HepG2 (cell line): ENCODE data around the gene HERC5. TPM values are rescaled to one million over a fixed set of nuclear protein-coding genes. Genes with fewer than 3 reads are reported as not detected.

Source experiments
- ARNT ChIP-seq: fragments of 450-650 bp; IDR thresholded peaks from 2 replicates; pipeline ENCODE4 v1.6.1; 2017
- CHCHD3 ChIP-seq: sonication (generic); formaldehyde crosslinking; IDR thresholded peaks from 2 replicates; pipeline ENCODE4 v1.8.0; 2022; ENCODE audit warnings: mild to moderate bottlenecking, missing genetic modification reagents, moderate library complexity
- EEA1 ChIP-seq: sonication (generic); formaldehyde crosslinking; IDR thresholded peaks from 2 replicates; pipeline ENCODE4 v1.5.1; 2020; ENCODE audit warnings: mild to moderate bottlenecking, missing genetic modification reagents, borderline replicate concordance
- GTF2F1 ChIP-seq: fragments of 150-350 bp; IDR thresholded peaks from 2 replicates; pipeline ENCODE4 v1.6.1; 2014; ENCODE audit warnings: low read length
- KLF11 ChIP-seq: IDR thresholded peaks from 2 replicates; pipeline ENCODE4 v1.6.1; 2016; ENCODE audit warnings: missing compliant biosample characterization
- POLR2A ChIP-seq, 2 experiments: IDR thresholded peaks; 2 replicates each; pipeline ENCODE4 v1.6.1; 2011; ENCODE audit warnings: low read depth in 2 of 2, low read length in 2 of 2, mild to moderate bottlenecking in 1 of 2, moderate library complexity in 1 of 2; ENCODE audit not compliant: insufficient read depth in 1 of 2
- POLR2G ChIP-seq: fragments of 200-400 bp; formaldehyde crosslinking; IDR thresholded peaks from 2 replicates; pipeline ENCODE4 v1.6.1; 2018; ENCODE audit warnings: mild to moderate bottlenecking, low read depth, low read length, moderate library complexity
- RBFOX2 ChIP-seq: fragments of 200-400 bp; formaldehyde crosslinking; IDR thresholded peaks from 2 replicates; pipeline ENCODE4 v1.6.1; 2017; ENCODE audit warnings: low read depth, mild to moderate bottlenecking, low read length
- REPIN1 ChIP-seq: sonication (generic); formaldehyde crosslinking; IDR thresholded peaks from 2 replicates; pipeline ENCODE4 v1.8.0; 2022; ENCODE audit warnings: missing genetic modification reagents, low read depth, mild to moderate bottlenecking, borderline replicate concordance
- RFXANK ChIP-seq: IDR thresholded peaks from 2 replicates; pipeline ENCODE4 v1.6.1; 2016
- SYNCRIP ChIP-seq: fragments of 200-400 bp; formaldehyde crosslinking; IDR thresholded peaks from 2 replicates; pipeline ENCODE4 v1.6.1; 2018; ENCODE audit warnings: mild to moderate bottlenecking, low read depth, low read length; ENCODE audit not compliant: insufficient read depth
- TOPORS ChIP-seq: sonication (generic); formaldehyde crosslinking; IDR thresholded peaks from 2 replicates; pipeline ENCODE4 v1.8.0; 2023; ENCODE audit warnings: mild to moderate bottlenecking, missing genetic modification reagents
- ZEB1 ChIP-seq: IDR thresholded peaks from 2 replicates; pipeline ENCODE4 v1.6.1; 2012; ENCODE audit warnings: mild to moderate bottlenecking, low read depth, inconsistent platforms; ENCODE audit not compliant: insufficient replicate concordance
- ZNF292 ChIP-seq: sonication (generic); formaldehyde crosslinking; IDR thresholded peaks from 2 replicates; pipeline ENCODE4 v1.8.1; 2022; ENCODE audit warnings: mild to moderate bottlenecking, low read depth, missing genetic modification reagents, borderline replicate concordance
- ZNF350 ChIP-seq: sonication (generic); formaldehyde crosslinking; IDR thresholded peaks from 2 replicates; pipeline ENCODE4 v1.4.0; 2020; ENCODE audit warnings: mild to moderate bottlenecking, low read depth, missing genetic modification reagents, borderline replicate concordance
- ZNF543 ChIP-seq: sonication (generic); formaldehyde crosslinking; IDR thresholded peaks from 2 replicates; pipeline ENCODE4 v1.4.0; 2020; ENCODE audit warnings: mild to moderate bottlenecking, missing genetic modification reagents
- polyA plus RNA-seq, 8 experiments: library from polyadenylated mRNA; depleted of rRNA in 3 of 8; stranded (reverse) in 7 of 8; unstranded in 1 of 8; fragments of >200 nt; fragmentation: Illumina TruSeq in 4 of 8; extraction: Trizol in 4 of 8; gene quantifications; 2 replicates each; pipeline versions ENCODE4 v1.2.1 to v1.2.3, GENCODE V29; 2011 to 2016; ENCODE audit warnings: low read depth in 4 of 8, missing spikeins in 1 of 8, mixed read lengths in 1 of 8; ENCODE audit not compliant: insufficient read depth in 1 of 8
- total RNA-seq, 5 experiments: library from RNA; depleted of rRNA; stranded (reverse); fragments of >200 nt; fragmentation: Illumina TruSeq; extraction: Trizol; gene quantifications; 2 replicates each; pipeline ENCODE4 v1.2.3, GENCODE V29; 2016; ENCODE audit warnings: low read depth in 1 of 5
- TF ChIP-seq, protein P1 (sequence below), 2 experiments: fragments of 450-650 bp in 1 of 2; sonication (generic) in 1 of 2; formaldehyde crosslinking; IDR thresholded peaks; 2 replicates each; pipeline versions ENCODE4 v1.5.0 to v1.8.0; 2020 to 2022; ENCODE audit warnings: mild to moderate bottlenecking in 1 of 2, missing genetic modification reagents in 1 of 2
- TF ChIP-seq, protein P2 (sequence below): sonication (generic); formaldehyde crosslinking; IDR thresholded peaks from 2 replicates; pipeline ENCODE4 v1.4.0; 2020; ENCODE audit warnings: mild to moderate bottlenecking, missing genetic modification reagents
- TF ChIP-seq, protein P3 (sequence below): sonication (generic); formaldehyde crosslinking; IDR thresholded peaks from 2 replicates; pipeline ENCODE4 v1.4.0; 2020; ENCODE audit warnings: missing genetic modification reagents

Gene HERC5
- total and polyA plus RNA-seq, 2 of the 13 experiments (the other 11 are each of a cell fraction or from before 2014, with no cell fraction given) = 0.13 to 0.33 TPM

DNA sequence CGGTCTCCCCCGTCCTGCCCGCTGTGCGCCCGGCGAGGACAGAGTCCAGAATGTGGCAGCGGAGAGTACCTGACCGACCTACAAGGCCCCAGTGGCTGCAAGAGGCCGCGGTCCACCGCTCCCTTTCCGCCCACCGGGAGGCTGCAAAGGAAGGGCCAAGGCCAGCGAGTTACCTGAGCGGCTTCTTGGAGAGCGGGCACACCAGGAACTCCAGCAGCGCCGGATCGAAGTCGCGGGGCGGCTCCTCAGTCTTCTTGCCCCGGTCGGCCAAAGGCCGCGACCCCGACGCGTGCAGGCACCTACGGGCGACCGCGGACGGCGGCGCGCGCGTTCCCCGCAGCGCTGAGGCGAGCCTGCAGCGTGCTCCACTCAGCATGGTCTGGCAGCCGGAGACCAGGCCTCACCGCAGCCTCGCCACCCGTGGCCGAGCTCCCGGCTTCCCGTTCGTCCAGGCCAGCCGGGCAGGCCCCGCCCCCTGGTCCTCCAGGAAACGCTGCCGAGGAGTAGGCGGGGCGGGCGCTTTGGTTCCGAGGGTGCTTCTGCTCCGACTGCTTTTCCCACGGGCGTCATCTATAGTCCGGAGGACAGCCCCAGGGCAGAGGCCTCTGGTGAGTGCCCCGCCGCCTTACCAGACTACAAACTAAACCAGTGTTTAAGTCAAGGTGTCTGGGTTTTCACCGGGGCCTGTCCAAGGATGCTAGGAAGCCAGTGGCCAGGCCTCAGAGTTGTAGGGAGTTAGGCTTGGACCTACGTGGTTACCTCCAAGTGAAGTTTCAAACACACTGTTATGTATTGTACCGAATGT, 66.6 kb downstream of the HERC5 start, which contains the start of gene PYURF (continued):
- TF ChIP-seq, protein P1, sequence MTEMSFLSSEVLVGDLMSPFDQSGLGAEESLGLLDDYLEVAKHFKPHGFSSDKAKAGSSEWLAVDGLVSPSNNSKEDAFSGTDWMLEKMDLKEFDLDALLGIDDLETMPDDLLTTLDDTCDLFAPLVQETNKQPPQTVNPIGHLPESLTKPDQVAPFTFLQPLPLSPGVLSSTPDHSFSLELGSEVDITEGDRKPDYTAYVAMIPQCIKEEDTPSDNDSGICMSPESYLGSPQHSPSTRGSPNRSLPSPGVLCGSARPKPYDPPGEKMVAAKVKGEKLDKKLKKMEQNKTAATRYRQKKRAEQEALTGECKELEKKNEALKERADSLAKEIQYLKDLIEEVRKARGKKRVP (CRISPR knock-in tag; IDR thresholded peaks at IDR 0.05) = peak in 1 of 2 experiments; percentile 77; a peak in 1 of 4 replicates
- TF ChIP-seq GTF2F1 (no peak), KLF11 (CRISPR knock-in tag) (peak; percentile 52; the same call in 1 of the 2 replicates), ZEB1 (no peak), RBFOX2 (peak; percentile 99), ZNF543 (CRISPR knock-in tag) (no peak; the same call in 1 of the 2 replicates), CHCHD3 (CRISPR knock-in tag) (peak; percentile 85; the same call in 1 of the 2 replicates), RFXANK (0 out of 2 replicates have a peak, but pooled peaks have one; percentile 26), SYNCRIP (no peak), REPIN1 (peak; percentile 87), POLR2G (peak; percentile 96), ARNT (no peak), ZNF350 (CRISPR knock-in tag) (peak; percentile 77), POLR2A (IDR thresholded peaks at IDR 0.05; ENCODE audit: insufficient read depth in 1 of 2, low read depth in 2 of 2, low read length in 2 of 2) (peak; percentile 87 to 95), ZNF292 (no peak), TOPORS (CRISPR knock-in tag) (peak; percentile 37; the same call in 1 of the 2 replicates), EEA1 (CRISPR knock-in tag) (peak; percentile 92)
- TF ChIP-seq, protein P2, sequence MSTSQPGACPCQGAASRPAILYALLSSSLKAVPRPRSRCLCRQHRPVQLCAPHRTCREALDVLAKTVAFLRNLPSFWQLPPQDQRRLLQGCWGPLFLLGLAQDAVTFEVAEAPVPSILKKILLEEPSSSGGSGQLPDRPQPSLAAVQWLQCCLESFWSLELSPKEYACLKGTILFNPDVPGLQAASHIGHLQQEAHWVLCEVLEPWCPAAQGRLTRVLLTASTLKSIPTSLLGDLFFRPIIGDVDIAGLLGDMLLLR (CRISPR knock-in tag) = no peak; the same call in none of the 2 replicates
- TF ChIP-seq, protein P3, sequence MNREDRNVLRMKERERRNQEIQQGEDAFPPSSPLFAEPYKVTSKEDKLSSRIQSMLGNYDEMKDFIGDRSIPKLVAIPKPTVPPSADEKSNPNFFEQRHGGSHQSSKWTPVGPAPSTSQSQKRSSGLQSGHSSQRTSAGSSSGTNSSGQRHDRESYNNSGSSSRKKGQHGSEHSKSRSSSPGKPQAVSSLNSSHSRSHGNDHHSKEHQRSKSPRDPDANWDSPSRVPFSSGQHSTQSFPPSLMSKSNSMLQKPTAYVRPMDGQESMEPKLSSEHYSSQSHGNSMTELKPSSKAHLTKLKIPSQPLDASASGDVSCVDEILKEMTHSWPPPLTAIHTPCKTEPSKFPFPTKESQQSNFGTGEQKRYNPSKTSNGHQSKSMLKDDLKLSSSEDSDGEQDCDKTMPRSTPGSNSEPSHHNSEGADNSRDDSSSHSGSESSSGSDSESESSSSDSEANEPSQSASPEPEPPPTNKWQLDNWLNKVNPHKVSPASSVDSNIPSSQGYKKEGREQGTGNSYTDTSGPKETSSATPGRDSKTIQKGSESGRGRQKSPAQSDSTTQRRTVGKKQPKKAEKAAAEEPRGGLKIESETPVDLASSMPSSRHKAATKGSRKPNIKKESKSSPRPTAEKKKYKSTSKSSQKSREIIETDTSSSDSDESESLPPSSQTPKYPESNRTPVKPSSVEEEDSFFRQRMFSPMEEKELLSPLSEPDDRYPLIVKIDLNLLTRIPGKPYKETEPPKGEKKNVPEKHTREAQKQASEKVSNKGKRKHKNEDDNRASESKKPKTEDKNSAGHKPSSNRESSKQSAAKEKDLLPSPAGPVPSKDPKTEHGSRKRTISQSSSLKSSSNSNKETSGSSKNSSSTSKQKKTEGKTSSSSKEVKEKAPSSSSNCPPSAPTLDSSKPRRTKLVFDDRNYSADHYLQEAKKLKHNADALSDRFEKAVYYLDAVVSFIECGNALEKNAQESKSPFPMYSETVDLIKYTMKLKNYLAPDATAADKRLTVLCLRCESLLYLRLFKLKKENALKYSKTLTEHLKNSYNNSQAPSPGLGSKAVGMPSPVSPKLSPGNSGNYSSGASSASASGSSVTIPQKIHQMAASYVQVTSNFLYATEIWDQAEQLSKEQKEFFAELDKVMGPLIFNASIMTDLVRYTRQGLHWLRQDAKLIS (CRISPR knock-in tag) = no peak; the same call in 1 of the 2 replicates
